Stimulated activated CD4-positive, alpha-beta T cell treated with anti-CD3 and anti-CD28 coated beads, Interleukin-4, amount 100 ng/mL, for 48 hours (primary cell): Measurements from ENCODE around the gene PREX1.
A peak's percentile ranks its signal among the peaks of the same experiment; 100 is the strongest.
"Not testable (repeated sequence)": the region's sequence is repeated elsewhere in the genome, so short reads cannot be mapped to it uniquely, and the experiment has no call there.

Experiments used
- DNase-seq, 2 donors: peaks; one replicate each; pipeline ENCODE4 v3.0.0-alpha.2; 2020; ENCODE audit warnings: low read depth in 2 of 2

PREX1 gene

DNA sequence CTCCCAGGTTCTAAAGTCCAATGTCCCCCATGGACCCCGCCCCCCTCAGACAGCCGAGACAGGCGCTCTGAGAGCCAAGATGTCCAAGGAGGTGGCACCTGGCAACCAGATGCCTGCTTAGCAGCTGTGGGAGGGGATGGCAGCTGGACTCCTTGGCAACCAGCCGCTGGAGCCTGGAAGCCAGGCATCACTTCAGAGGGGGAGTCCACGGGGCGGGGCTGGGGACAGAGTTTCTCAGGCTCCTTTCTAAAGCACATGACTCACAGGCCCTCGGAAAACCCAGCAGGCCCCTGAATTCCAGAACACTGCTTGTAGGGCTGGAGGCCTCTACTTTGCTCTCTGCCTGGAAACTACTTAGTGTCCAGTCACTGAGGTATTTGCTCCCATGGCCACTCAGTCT, 51.5 kb downstream of the PREX1 start:
- DNase-seq = no peak

DNA sequence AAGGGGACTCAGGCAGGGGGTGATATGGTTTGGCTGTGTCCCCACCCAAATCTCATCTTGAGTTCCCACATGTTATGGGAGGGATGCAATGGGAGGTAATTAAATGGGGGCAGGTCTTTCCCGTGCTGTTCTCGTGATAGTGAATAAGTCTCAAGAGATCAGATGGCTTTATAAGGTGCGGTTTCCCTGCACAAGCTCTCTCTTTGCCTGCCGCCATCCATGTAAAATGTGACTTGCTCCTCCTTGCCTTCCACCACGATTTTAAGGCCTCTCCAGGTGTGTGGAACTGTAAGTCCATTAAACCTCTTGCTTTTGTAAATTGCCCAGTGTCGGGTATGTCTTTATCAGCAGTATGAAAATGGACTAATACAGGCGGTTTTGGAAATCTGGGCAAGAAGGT, 52.3 kb downstream of the PREX1 start:
- not testable (repeated sequence) for DNase-seq

DNA sequence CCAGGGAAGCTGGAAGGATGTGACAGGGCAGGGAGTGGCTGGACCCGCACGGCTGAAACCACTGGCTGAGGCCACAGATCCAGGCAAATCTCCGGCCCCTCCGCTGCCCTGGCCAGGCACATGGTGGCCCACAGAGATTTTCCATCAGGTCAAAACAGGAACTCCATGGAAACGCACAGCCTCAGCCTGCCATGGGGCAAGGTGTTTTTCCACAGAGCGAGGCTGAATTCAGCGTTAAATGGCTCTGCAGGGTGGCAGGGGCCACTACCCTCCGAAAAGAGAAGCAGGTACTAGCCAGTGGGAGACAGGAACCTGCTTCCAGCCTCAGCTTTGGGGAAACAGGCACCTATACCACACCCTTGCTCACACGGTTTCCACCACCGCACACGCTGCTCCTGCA, 53.1 kb downstream of the PREX1 start:
- DNase-seq = no peak

DNA sequence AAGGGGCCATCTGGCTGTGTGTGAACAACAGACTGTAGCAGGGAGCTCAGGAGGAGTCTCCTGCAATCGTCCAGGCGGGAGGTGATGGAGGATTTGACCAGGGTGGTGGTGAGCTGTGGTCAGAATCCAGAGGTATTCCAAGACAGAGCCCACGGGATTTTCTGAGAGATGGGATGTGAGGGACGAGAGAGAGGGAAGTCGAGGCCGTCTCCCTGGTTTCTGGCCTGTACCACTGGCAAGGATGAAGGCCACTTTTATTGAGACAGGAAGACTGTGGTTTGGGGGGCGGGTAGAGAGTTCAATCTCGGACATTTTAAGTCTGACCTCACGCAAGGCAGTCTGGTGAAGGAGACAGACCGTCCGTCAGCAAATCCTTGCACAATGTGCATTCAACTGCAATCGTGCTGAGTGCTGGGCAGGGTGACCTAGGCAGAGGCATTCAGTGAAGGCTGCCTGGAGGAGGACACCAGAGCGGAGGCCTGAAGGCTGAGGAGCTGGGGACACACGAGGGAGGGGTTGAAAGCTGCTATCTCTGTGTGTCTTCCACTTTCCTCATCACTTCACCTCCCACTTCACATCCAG, 53.9 kb downstream of the PREX1 start:
- DNase-seq = no peak

- DNase-seq = no peak
These were observed 55.4 kb downstream of the PREX1 start for GRCh38 chr20:48772183-48772976.

DNA sequence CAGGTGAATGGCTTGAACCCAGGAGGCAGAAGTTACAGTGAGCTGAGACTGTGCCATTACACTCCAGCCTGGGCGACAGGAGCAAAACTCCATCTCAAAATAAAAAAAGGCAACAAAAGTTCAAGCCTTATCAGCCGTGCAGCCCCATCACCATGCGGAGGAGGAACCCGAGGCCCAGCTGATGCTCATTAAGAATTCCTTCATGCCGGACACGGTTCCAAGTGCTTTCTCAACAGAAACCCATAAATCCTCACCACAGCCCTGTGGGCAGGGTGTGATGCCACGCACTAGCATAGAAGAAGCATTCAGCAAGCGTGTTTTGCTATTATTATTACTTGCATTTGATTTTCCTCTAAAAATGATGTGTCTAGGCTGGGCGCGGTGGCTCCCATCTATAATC, 56.3 kb downstream of the PREX1 start:
- no peak for DNase-seq

GRCh38 chr20:48770700-48771442, 56.9 kb downstream of the PREX1 start:
- no peak for DNase-seq

- peak; percentile 82 to 92 for DNase-seq
These were observed 58.5 kb downstream of the PREX1 start for GRCh38 chr20:48769069-48769983.

- no peak for DNase-seq
These were observed 60.5 kb downstream of the PREX1 start for GRCh38 chr20:48766961-48767960.

DNA sequence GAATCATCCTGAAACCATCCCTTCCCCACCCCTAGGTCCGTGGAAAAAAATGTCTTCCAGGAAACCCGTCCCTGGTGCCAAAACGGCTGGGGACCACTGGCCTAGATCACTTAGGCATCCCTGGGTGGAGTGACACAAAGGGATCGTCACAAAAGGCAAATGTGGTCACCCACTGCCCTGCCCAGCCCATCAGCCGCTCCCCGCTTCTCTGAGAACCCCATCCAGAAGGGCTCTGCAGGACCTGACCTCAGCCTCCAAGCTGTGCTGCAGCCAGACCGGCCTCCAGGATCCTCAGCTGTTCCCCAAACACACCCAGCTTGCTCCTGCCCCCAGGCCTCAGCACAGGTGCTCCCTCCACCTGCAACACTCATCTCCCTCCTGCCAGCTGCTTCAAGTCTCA, 61.6 kb downstream of the PREX1 start:
- DNase-seq = no peak

- DNase-seq = no peak
These were observed 62.4 kb downstream of the PREX1 start for GRCh38 chr20:48765359-48765758.

GRCh38 chr20:48763216-48763914, 64.4 kb downstream of the PREX1 start:
- no peak for DNase-seq

DNA sequence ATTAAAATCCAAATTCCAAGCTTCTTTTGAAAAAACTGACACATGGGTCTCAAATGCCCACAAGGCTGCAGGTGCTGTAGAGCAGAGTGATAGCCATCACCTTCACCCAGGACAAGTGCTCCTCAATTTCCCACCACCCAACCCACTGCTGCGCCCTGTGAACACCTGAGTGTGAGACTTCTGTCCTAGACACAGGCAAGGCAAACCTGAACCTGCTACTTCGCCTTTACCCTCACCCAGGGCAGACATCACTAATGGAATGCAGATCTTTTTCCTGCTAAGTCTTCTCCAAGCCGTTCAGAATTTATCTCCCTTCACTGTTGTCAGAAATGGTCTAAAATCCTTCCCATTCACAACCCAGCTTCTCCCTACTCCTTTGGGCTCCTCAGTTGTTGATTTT, 65.9 kb downstream of the PREX1 start:
- no peak for DNase-seq

GRCh38 chr20:48761023-48761785, 66.6 kb downstream of the PREX1 start:
- DNase-seq = no peak

GRCh38 chr20:48760403-48760983, 67.3 kb downstream of the PREX1 start:
- DNase-seq = peak in 1 of 2 donors; percentile 40

- DNase-seq = no peak
These were observed 68.1 kb downstream of the PREX1 start for GRCh38 chr20:48759631-48760245.

DNA sequence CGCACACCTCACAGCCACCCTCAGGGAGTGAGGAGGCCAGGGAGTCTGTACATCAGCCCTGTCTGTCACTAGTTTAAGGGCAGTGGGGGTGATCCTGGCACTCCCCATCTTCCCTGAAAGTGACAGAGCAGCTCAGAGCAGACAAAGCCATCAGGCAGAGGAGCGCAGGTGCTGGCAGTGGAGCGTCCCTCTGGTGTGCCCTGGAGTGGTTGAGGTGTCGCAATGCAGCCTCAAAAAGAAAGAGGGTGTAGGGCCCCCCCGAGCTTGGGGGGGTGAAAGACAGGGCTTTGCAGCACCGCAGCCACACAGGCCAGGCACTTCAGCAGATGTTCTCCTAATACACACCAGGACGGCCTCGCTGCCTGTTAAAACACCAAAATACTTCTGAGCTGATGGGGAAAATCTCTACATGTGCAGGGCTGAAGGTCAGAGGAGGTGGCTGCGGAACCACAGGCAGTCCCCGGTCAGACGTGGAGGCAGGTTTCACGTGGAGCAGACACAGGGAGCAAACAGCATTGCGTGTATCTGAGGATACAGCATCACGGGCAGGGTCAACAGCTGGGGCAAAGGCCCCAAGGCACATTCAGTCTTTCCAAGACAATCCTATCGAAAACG, 69.5 kb downstream of the PREX1 start:
- DNase-seq = no peak

- not testable (repeated sequence) for DNase-seq
These were observed 71.0 kb downstream of the PREX1 start for GRCh38 chr20:48756774-48757173.
